Neural cell (in vitro differentiated cells): Measurements from ENCODE around the gene PLAC8. TPM values are rescaled to one million over a fixed set of nuclear protein-coding genes. Genes with fewer than 3 reads are reported as not detected.
"Not testable (repeated sequence)": the region's sequence is repeated elsewhere in the genome, so short reads cannot be mapped to it uniquely, and the experiment has no call there.

ENCODE experiments used
- H2AFZ ChIP-seq: fragments of 200-600, 300-800 bp; sonication (generic), shearing (Covaris generic); 2 replicates; pipeline ENCODE4 v1.6.0; 2014; ENCODE audit warnings: low read depth, mild to moderate bottlenecking, antibody characterized with exemption, low read length, moderate library complexity
- H3F3A ChIP-seq: fragments of 200-600 bp; shearing (Covaris generic); 2 replicates; pipeline ENCODE4 v1.6.1; 2016; ENCODE audit warnings: mild to moderate bottlenecking, moderate library complexity, mixed read lengths, antibody characterized with exemption, low read length; ENCODE audit not compliant: insufficient read depth, poor library complexity, severe bottlenecking
- H3K27ac ChIP-seq: fragments of 200-600, 300-800 bp; sonication (generic), shearing (Covaris generic); 2 replicates; pipeline ENCODE4 v1.5.1; 2014; ENCODE audit warnings: mild to moderate bottlenecking, low read length, moderate library complexity
- H3K27me3 ChIP-seq: fragments of 300-800, 200-600 bp; sonication (generic), shearing (Covaris generic); 2 replicates; pipeline ENCODE4 v1.6.0; 2014; ENCODE audit warnings: mild to moderate bottlenecking, low read depth, low read length, moderate library complexity; ENCODE audit not compliant: insufficient read depth
- H3K36me3 ChIP-seq: fragments of 300-800, 200-600 bp; sonication (generic), shearing (Covaris generic); 2 replicates; pipeline ENCODE4 v1.5.1; 2014; ENCODE audit warnings: mild to moderate bottlenecking, antibody characterized with exemption, low read length, moderate library complexity; ENCODE audit not compliant: insufficient read depth
- H3K4me2 ChIP-seq: fragments of 300-800, 200-600 bp; sonication (generic), shearing (Covaris generic); 2 replicates; pipeline ENCODE4 v1.6.0; 2014; ENCODE audit warnings: mild to moderate bottlenecking, low read length
- H3K4me3 ChIP-seq: fragments of 300-800, 200-600 bp; sonication (generic), shearing (Covaris generic); 2 replicates; pipeline ENCODE4 v1.5.1; 2014; ENCODE audit warnings: mild to moderate bottlenecking, low read length, moderate library complexity
- H3K79me2 ChIP-seq: fragments of 200-600 bp; shearing (Covaris generic); replicated peaks from 2 replicates; pipeline ENCODE4 v1.6.0; 2014; ENCODE audit warnings: mild to moderate bottlenecking, low read length, moderate library complexity; ENCODE audit not compliant: insufficient read depth
- H3K9ac ChIP-seq: fragments of 300-800, 200-600 bp; sonication (generic), shearing (Covaris generic); 2 replicates; pipeline ENCODE4 v1.6.1; 2016; ENCODE audit warnings: mild to moderate bottlenecking, low read length, mixed read lengths
- H3K9me2 ChIP-seq: fragments of 200-600 bp; shearing (Covaris generic); 2 replicates; pipeline ENCODE4 v1.6.1; 2016; ENCODE audit warnings: mild to moderate bottlenecking, low read length, mixed read lengths; ENCODE audit not compliant: insufficient read depth
- H3K9me3 ChIP-seq: fragments of 200-600, 300-800 bp; sonication (generic), shearing (Covaris generic); 2 replicates; pipeline ENCODE4 v1.6.1; 2016; ENCODE audit warnings: mild to moderate bottlenecking, mixed run types, low read length, moderate library complexity, mixed read lengths
- H4K20me1 ChIP-seq: fragments of 200-600 bp; shearing (Covaris generic); 2 replicates; pipeline ENCODE4 v1.6.1; 2016; ENCODE audit warnings: mild to moderate bottlenecking, mixed run types; ENCODE audit not compliant: insufficient read depth
- CTCF ChIP-seq: fragments of 450-650 bp; IDR thresholded peaks from 2 replicates; pipeline ENCODE4 v1.5.1; 2014; ENCODE audit warnings: antibody characterized with exemption, mild to moderate bottlenecking, moderate library complexity; ENCODE audit not compliant: poor library complexity, severe bottlenecking
- EP300 ChIP-seq: fragments of 450-650 bp; conservative IDR thresholded peaks from 2 replicates; pipeline ENCODE4 v1.6.1; 2014; ENCODE audit warnings: antibody characterized with exemption, mild to moderate bottlenecking, moderate library complexity; ENCODE audit not compliant: poor library complexity, severe bottlenecking
- EZH2 ChIP-seq: fragments of 200-600, 300-800 bp; shearing (Covaris generic), sonication (generic); IDR thresholded peaks from 2 replicates; pipeline ENCODE4 v1.6.1; 2014; ENCODE audit warnings: antibody characterized with exemption, low read length, borderline replicate concordance, mild to moderate bottlenecking; ENCODE audit not compliant: insufficient read depth, poor library complexity, severe bottlenecking
- MXI1 ChIP-seq: fragments of 450-650 bp; conservative IDR thresholded peaks from 2 replicates; pipeline ENCODE4 v1.6.1; 2014; ENCODE audit warnings: antibody characterized with exemption, mild to moderate bottlenecking; ENCODE audit not compliant: poor library complexity, severe bottlenecking
- POLR2AphosphoS5 ChIP-seq: IDR thresholded peaks from 2 replicates; pipeline ENCODE4 v1.6.1; 2012
- RAD21 ChIP-seq: fragments of 450-650 bp; conservative IDR thresholded peaks from 2 replicates; pipeline ENCODE4 v1.6.1; 2014; ENCODE audit warnings: antibody characterized with exemption, mild to moderate bottlenecking, moderate library complexity
- REST ChIP-seq: IDR thresholded peaks from 2 replicates; pipeline ENCODE4 v1.6.1; 2012; ENCODE audit warnings: borderline replicate concordance
- SMC3 ChIP-seq: fragments of 450-650 bp; conservative IDR thresholded peaks from 2 replicates; pipeline ENCODE4 v1.6.1; 2014; ENCODE audit warnings: antibody characterized with exemption, mild to moderate bottlenecking, moderate library complexity; ENCODE audit not compliant: poor library complexity
- TAF1 ChIP-seq: IDR thresholded peaks from 2 replicates; pipeline ENCODE4 v1.6.1; 2012; ENCODE audit warnings: low read depth
- polyA plus RNA-seq: library from polyadenylated mRNA; depleted of rRNA; stranded (reverse); fragments of >200 nt; gene quantifications from 2 replicates; pipeline ENCODE4 v1.2.3, GENCODE V29; 2014

PLAC8 gene
- polyA plus RNA-seq, 1 donor from 2014 or later, result not detected

- H3K9me3 ChIP-seq, result no peaks in the 10 kb centered on the region
- H3K4me2 ChIP-seq, result no peak overlapping the region
- no peak overlapping the region for H3K4me3 ChIP-seq
- no peaks in the 10 kb centered on the region for H3F3A ChIP-seq
- peaks cover 28% of the 10 kb centered on the region for H3K79me2 ChIP-seq
- no peaks in the 10 kb centered on the region for H3K9me2 ChIP-seq
- no peak overlapping the region for H3K27ac ChIP-seq
- no peak overlapping the region for H2AFZ ChIP-seq
- no peaks in the 10 kb centered on the region for H3K27me3 ChIP-seq
- no peak for TF ChIP-seq SMC3
- TF ChIP-seq MXI1, result no peak
- TF ChIP-seq CTCF, result no peak
- no peak for TF ChIP-seq EZH2
- TF ChIP-seq RAD21, result no peak
- no peak for TF ChIP-seq EP300
- TF ChIP-seq POLR2AphosphoS5, result no peak
- no peak for TF ChIP-seq REST
- no peak for TF ChIP-seq TAF1
- H4K20me1 ChIP-seq, result no peaks in the 10 kb centered on the region
- H3K9ac ChIP-seq, result no peak overlapping the region
- H3K36me3 ChIP-seq, result peaks cover 7% of the 10 kb centered on the region
Observed at GRCh38 chr4:83043801-83044407, 70.6 kb downstream of the PLAC8 start.

GRCh38 chr4:83043157-83043556 is 71.4 kb downstream of the PLAC8 start:
- not testable (repeated sequence) for H3K4me2 ChIP-seq, H3K9me2 ChIP-seq, H3K9ac ChIP-seq, H3K4me3 ChIP-seq, H3K27ac ChIP-seq, H3K36me3 ChIP-seq, H3K27me3 ChIP-seq, H2AFZ ChIP-seq, H3F3A ChIP-seq, H4K20me1 ChIP-seq, H3K9me3 ChIP-seq
- H3K79me2 ChIP-seq, result peaks cover 33% of the 10 kb centered on the region

- TF ChIP-seq RAD21 (no peak), CTCF (no peak), POLR2AphosphoS5 (no peak), SMC3 (no peak), MXI1 (no peak), REST (no peak), EP300 (no peak), TAF1 (no peak)
- H3K36me3 ChIP-seq, result no peaks in the 10 kb centered on the region
- no peaks in the 10 kb centered on the region for H3F3A ChIP-seq
- H3K4me3 ChIP-seq, result no peak overlapping the region
- H3K27me3 ChIP-seq, result no peaks in the 10 kb centered on the region
- H3K9me3 ChIP-seq, result no peaks in the 10 kb centered on the region
- H3K79me2 ChIP-seq, result peaks cover 61% of the 10 kb centered on the region
- H4K20me1 ChIP-seq, result no peaks in the 10 kb centered on the region
- no peak overlapping the region for H2AFZ ChIP-seq
- H3K27ac ChIP-seq, result no peak overlapping the region
- H3K9me2 ChIP-seq, result no peaks in the 10 kb centered on the region
- no peak overlapping the region for H3K4me2 ChIP-seq
- no peak overlapping the region for H3K9ac ChIP-seq
Observed at GRCh38 chr4:83040269-83040668, 74.3 kb downstream of the PLAC8 start.
